CD4-positive, alpha-beta T cell treated with Interleukin-21 for 1 hour (primary cell): Measurements from ENCODE around the gene PIGL.
A peak's percentile ranks its signal among the peaks of the same experiment; 100 is the strongest.

ENCODE experiments used
- DNase-seq: peaks from one replicate; pipeline ENCODE4 v3.0.0-alpha.2; 2020

PIGL gene

DNA sequence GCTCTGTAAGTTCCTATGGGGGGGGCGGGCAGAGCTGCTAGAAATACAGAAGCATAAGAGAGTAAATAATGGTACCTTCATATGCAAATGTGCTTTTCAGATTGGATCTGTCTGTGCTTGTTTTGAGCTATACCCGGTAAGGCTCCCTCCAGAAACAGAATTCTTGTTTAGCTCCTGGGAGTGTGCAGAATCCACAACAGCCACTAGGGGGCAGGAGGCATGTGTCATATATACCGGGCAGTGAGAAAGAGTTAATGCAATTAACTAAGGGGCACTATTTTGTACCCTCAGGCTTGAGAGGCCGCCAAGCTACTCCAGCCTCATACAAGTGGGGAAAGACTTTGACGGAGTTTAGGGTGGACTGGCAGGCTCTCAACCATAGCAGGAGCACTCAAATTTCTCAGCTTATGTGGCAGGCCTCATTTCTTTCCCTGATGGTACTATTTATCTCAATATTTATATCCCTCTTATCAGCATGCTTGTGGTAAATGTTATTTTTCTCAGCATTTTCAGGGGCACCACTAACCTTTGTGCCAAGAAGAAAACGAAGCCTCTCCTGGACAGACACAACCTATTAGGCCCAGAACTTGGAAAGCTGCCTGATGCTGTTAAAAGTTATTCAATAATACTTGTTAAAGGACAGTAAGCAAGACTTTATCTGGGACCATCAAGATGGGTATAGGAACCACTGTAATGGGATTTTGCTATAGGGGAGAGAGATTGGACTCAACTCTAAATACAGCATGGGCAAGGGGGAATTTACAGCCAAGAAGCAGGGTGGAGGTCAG is 146.9 kb downstream of the PIGL start:
- peak; percentile 81 for DNase-seq

DNA sequence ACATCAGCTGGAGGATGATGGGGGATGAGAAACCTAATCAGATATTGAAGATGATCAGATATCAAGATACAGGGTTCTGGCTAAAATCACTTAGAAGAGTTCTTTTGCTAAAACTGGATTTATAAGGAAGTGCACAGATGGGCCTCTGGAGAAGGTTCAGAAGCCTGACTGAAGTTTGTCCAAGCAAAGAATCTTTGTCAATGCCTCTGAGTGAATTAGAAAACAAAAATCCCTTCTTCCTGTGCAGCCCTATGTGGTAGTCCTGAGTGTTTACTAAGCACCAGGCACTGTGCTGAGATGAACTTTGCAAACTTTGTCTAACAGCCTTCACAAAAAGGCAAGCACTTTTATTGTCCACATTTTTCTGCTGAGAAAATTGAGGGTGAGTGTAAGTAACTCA is 147.6 kb downstream of the PIGL start:
- no peak for DNase-seq

DNA sequence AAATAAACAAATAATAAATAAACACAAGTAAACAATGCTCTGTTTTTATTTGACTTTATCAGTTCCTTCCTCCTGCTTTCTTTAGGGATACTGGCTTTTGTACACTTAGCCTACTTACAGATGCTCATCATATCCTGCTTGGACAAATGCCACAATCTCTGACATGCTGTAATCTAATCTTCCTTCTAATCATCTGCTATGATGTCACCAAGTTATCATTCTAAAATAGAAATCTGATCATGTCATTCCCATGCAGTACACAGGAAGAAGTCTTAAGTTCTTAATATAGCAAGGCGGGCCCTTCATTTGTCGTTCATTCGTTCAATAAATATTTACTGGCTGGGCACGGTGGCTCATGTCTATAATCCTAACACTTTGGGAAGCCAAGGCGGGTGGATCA is 154.7 kb downstream of the PIGL start:
- no peak for DNase-seq

DNA sequence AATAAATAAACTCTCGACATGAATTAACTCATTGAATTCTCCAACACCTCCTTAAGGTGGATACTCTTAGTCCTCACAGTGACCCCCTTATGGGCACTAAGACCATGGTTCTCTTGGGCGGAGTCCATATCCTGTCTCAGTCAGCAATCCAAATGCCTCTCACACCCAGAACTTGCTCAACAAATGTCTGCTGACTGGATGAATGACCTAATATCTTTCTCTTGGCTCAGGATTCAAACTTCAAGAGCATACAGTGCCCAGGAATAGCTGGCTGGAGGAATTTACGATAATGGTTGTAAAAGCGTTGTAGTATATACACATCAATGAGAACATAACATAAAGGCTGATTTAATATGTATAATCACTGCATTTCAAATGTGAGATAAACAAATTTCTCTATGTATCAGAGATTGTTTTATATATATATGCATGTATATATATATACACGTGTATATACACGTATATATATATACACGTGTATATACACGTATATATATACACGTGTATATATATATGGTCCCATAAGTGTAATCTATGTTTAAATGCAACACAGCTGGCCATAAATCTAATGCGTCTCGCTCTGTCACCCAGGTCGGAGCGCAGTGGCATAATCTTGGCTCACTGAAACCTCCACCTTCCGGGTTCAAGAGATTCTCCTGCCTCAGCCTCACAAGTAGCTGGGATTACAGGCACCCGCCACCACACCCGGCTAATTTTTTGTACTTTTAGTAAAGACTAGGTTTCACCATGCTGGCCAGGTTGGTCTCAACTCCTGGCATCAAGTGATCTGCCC is 157.3 kb downstream of the PIGL start:
- DNase-seq = no peak
